Adipose tissue (tissue), 3 donors: Measurements from ENCODE around the gene IL5RA. TPM values are rescaled to one million over a fixed set of nuclear protein-coding genes. Genes with fewer than 3 reads are reported as not detected.

Experiments
- polyA plus RNA-seq, 3 donors: library from polyadenylated mRNA; stranded (reverse); fragments of 200-250 nt; gene quantifications; one replicate each; pipeline ENCODE4 v1.2.3, GENCODE V29; 2013
- donor health status: healthy with polysubstance abuse.
- donor health status: Bipolar disorder and iron deficiency.
- donor health status: healthy.

The IL5RA gene
- polyA plus RNA-seq, 3 donors: 0.05 to 0.07 TPM; not detected in 1

Other genes with a start within 250 kb of the IL5RA start
- gene TRNT1, start 16.6 kb upstream of the IL5RA start, polyA plus RNA-seq: 10 to 100 TPM in 2 of 3 donors, 1 to 10 TPM in 1; 5.3 to 11.9 (median 11.2) TPM
- gene CRBN, start 69.3 kb upstream of the IL5RA start, polyA plus RNA-seq: 10 to 100 TPM; 18.7 to 30.9 (median 21.2) TPM